Measurements from ENCODE around the gene ILKAP. TPM values are rescaled to one million over a fixed set of nuclear protein-coding genes. Genes with fewer than 3 reads are reported as not detected.

ILKAP gene
- total RNA-seq, 2 donors from 2014 or later: 75.8 to 99.7 TPM

GRCh38 chr2:238124488-238125126 lies 78.9 kb downstream of the ILKAP start:
- Mint-ChIP-seq H3K9me3 (no peaks in the 10 kb centered on the region), H3K27ac (no peak overlapping the region), H3K36me3 (no peaks in the 10 kb centered on the region)

GRCh38 chr2:238123991-238124470 lies 79.5 kb downstream of the ILKAP start:
- Mint-ChIP-seq H3K36me3 (no peaks in the 10 kb centered on the region), H3K9me3 (no peaks in the 10 kb centered on the region), H3K4me1 (ENCODE audit: low read depth in 2 of 2) (no peaks in the 10 kb centered on the region), H3K4me3 (no peak overlapping the region), H3K27ac (no peak overlapping the region), H3K27me3 (peaks cover 0 to 2% of the 10 kb centered on the region in 2 donors)
- DNase-seq (ENCODE audit: low spot score) (peak; percentile 50), ATAC-seq (no peak)

More at GRCh38 chr2:238124488-238125126, 78.9 kb downstream of the ILKAP start:
- peak; percentile 41 for DNase-seq (ENCODE audit: low spot score)
- Mint-ChIP-seq H3K4me3 (no peak overlapping the region), H3K4me1 (ENCODE audit: low read depth in 2 of 2) (no peaks in the 10 kb centered on the region), H3K27me3 (no peaks in the 10 kb centered on the region)
- ATAC-seq: no peak

GRCh38 chr2:238123218-238123971 lies 80.1 kb downstream of the ILKAP start:
- Mint-ChIP-seq H3K4me1 (ENCODE audit: low read depth in 2 of 2) (no peaks in the 10 kb centered on the region), H3K36me3 (no peaks in the 10 kb centered on the region), H3K27ac (no peak overlapping the region), H3K27me3 (peaks cover 0 to 7% of the 10 kb centered on the region in 2 donors), H3K4me3 (no peak overlapping the region), H3K9me3 (no peaks in the 10 kb centered on the region)
- DNase-seq (ENCODE audit: low spot score) (peak; percentile 50), ATAC-seq (no peak)

GRCh38 chr2:238122287-238123217 lies 80.9 kb downstream of the ILKAP start:
- H3K27me3 Mint-ChIP-seq: peaks cover 0 to 12% of the 10 kb centered on the region in 2 donors
- ATAC-seq (no peak), DNase-seq (ENCODE audit: low spot score) (peak; percentile 49)

GRCh38 chr2:238121511-238122286 lies 81.8 kb downstream of the ILKAP start:
- H3K4me1 Mint-ChIP-seq (ENCODE audit: low read depth in 2 of 2): no peaks in the 10 kb centered on the region
- H3K36me3 Mint-ChIP-seq: no peaks in the 10 kb centered on the region
- no peak for ATAC-seq

More at GRCh38 chr2:238122287-238123217, 80.9 kb downstream of the ILKAP start:
- no peaks in the 10 kb centered on the region for H3K4me1 Mint-ChIP-seq (ENCODE audit: low read depth in 2 of 2)
- H3K27ac Mint-ChIP-seq: no peak overlapping the region
- no peaks in the 10 kb centered on the region for H3K9me3 Mint-ChIP-seq
- no peaks in the 10 kb centered on the region for H3K36me3 Mint-ChIP-seq
- H3K4me3 Mint-ChIP-seq: no peak overlapping the region

GRCh38 chr2:238120463-238121298 lies 82.8 kb downstream of the ILKAP start:
- no peak overlapping the region for H3K4me3 Mint-ChIP-seq
- ATAC-seq: no peak
- no peaks in the 10 kb centered on the region for H3K36me3 Mint-ChIP-seq
- peak; percentile 42 for DNase-seq (ENCODE audit: low spot score)
- no peaks in the 10 kb centered on the region for H3K9me3 Mint-ChIP-seq
- no peak overlapping the region for H3K27ac Mint-ChIP-seq
- no peaks in the 10 kb centered on the region for H3K4me1 Mint-ChIP-seq (ENCODE audit: low read depth in 2 of 2)
- peaks cover 0 to 14% of the 10 kb centered on the region in 2 donors for H3K27me3 Mint-ChIP-seq

More at GRCh38 chr2:238121511-238122286, 81.8 kb downstream of the ILKAP start:
- Mint-ChIP-seq H3K27ac (no peak overlapping the region), H3K4me3 (no peak overlapping the region), H3K9me3 (no peaks in the 10 kb centered on the region), H3K27me3 (peaks cover 0 to 14% of the 10 kb centered on the region in 2 donors)
- DNase-seq (ENCODE audit: low spot score): peak; percentile 49

Other genes starting within 250 kb of the ILKAP start
- gene UBE2F, start 236.7 kb downstream of the ILKAP start, total RNA-seq: 10 to 100 TPM; 51.3 to 78.0 TPM
- 10 to 100 TPM; 46.5 to 99.5 TPM for gene SCLY, start 142.7 kb downstream of the ILKAP start, total RNA-seq
- under 1 TPM in 1 of 2 donors, not detected in 1; 0.19 TPM for gene ESPNL, start 103.4 kb downstream of the ILKAP start, total RNA-seq
- gene KLHL30, start 65.0 kb downstream of the ILKAP start, total RNA-seq: not detected
- 1 to 10 TPM in 1 of 2 donors, under 1 TPM in 1; 0.20 to 3.8 TPM for gene ERFE, start 44.7 kb downstream of the ILKAP start, total RNA-seq
- gene HES6, start 36.3 kb upstream of the ILKAP start, total RNA-seq: 10 to 100 TPM in 1 of 2 donors, 1 to 10 TPM in 1; 5.7 to 11.3 TPM
- 10 to 100 TPM; 13.8 to 18.4 TPM for gene PER2, start 84.9 kb upstream of the ILKAP start, total RNA-seq
- 10 to 100 TPM in 1 of 2 donors, 1 to 10 TPM in 1; 7.9 to 10.6 TPM for gene TRAF3IP1, start 116.8 kb upstream of the ILKAP start, total RNA-seq
- 10 to 100 TPM; 50.2 to 63.3 TPM for gene ASB1, start 223.2 kb upstream of the ILKAP start, total RNA-seq

Data from natural killer cell treated with Interleukin-12 subunit alpha and Interleukin-12 subunit beta and Interleukin-15 and Interleukin-18, amount 100 ng/mL, for 72 hours (primary cell).